DMS114 treated with DMSO at 0.1 percent for 48 hours (cell line): ENCODE results near the gene SLC15A5.

Source experiments
- DNase-seq: peaks from one replicate; lab custom pipeline; 2025; ENCODE audit not compliant: unreplicated experiment; lab: John Stamatoyannopoulos, UW

Gene SLC15A5

GRCh38 chr12:16183541-16183940 lies 93.9 kb downstream of the SLC15A5 start:
- DNase-seq = no peak

GRCh38 chr12:16175840-16176239 lies 101.6 kb downstream of the SLC15A5 start:
- DNase-seq = no peak

- no peak for DNase-seq
Measured at GRCh38 chr12:16174282-16174681, 103.2 kb downstream of the SLC15A5 start.

GRCh38 chr12:16171348-16171747 lies 106.1 kb downstream of the SLC15A5 start:
- DNase-seq = no peak

- DNase-seq = no peak
Measured at GRCh38 chr12:16168078-16168477, 109.4 kb downstream of the SLC15A5 start.

GRCh38 chr12:16166563-16167470 lies 110.7 kb downstream of the SLC15A5 start:
- DNase-seq = no peak

GRCh38 chr12:16165506-16165905 lies 112.0 kb downstream of the SLC15A5 start:
- peak; percentile 34 for DNase-seq

- no peak for DNase-seq
Measured at GRCh38 chr12:16163901-16164300, 113.6 kb downstream of the SLC15A5 start.

GRCh38 chr12:16163146-16163545 lies 114.3 kb downstream of the SLC15A5 start:
- DNase-seq = no peak

GRCh38 chr12:16159571-16159970 lies 117.9 kb downstream of the SLC15A5 start:
- no peak for DNase-seq

GRCh38 chr12:16158050-16158449 lies 119.4 kb downstream of the SLC15A5 start:
- no peak for DNase-seq

- DNase-seq = no peak
Measured at GRCh38 chr12:16155938-16156337, 121.5 kb downstream of the SLC15A5 start.

- DNase-seq = no peak
Measured at GRCh38 chr12:16154990-16155389, 122.5 kb downstream of the SLC15A5 start.

GRCh38 chr12:16152885-16153673 lies 124.4 kb downstream of the SLC15A5 start:
- DNase-seq = no peak

- no peak for DNase-seq
Measured at GRCh38 chr12:16150276-16150675, 127.2 kb downstream of the SLC15A5 start.

- no peak for DNase-seq
Measured at GRCh38 chr12:16148938-16149337, 128.5 kb downstream of the SLC15A5 start.
